KMS-11 (cell line): ENCODE data around the gene PRXL2B.

Experiments
- H2AFZ ChIP-seq: fragments of 200-600 bp; sonication (generic); 2 replicates; pipeline ENCODE4 v1.6.1; 2016; ENCODE audit warnings: antibody characterized with exemption, mixed run types, low read depth
- H3K27ac ChIP-seq: fragments of 200-600 bp; sonication (generic); 2 replicates; pipeline ENCODE4 v1.6.1; 2016; ENCODE audit warnings: mild to moderate bottlenecking, mixed run types
- H3K27me3 ChIP-seq: fragments of 200-600 bp; sonication (generic); 2 replicates; pipeline ENCODE4 v1.6.1; 2017; ENCODE audit warnings: mild to moderate bottlenecking, low read depth, mixed run types, moderate library complexity; ENCODE audit not compliant: insufficient read depth
- H3K36me3 ChIP-seq: fragments of 200-600 bp; sonication (generic); 2 replicates; pipeline ENCODE4 v1.6.1; 2017; ENCODE audit warnings: mild to moderate bottlenecking, mixed run types; ENCODE audit not compliant: insufficient read depth
- H3K4me1 ChIP-seq: fragments of 200-600 bp; sonication (generic); 2 replicates; pipeline ENCODE4 v1.6.1; 2016; ENCODE audit warnings: mild to moderate bottlenecking, low read depth, mixed run types; ENCODE audit not compliant: poor library complexity, severe bottlenecking
- H3K4me2 ChIP-seq: fragments of 200-600 bp; sonication (generic); 2 replicates; pipeline ENCODE4 v1.7.0; 2016; ENCODE audit warnings: mild to moderate bottlenecking, mixed run types
- H3K4me3 ChIP-seq: fragments of 200-600 bp; sonication (generic); IDR thresholded peaks from 2 replicates; pipeline ENCODE4 v1.6.1; 2017; ENCODE audit warnings: low read depth, low read length, mixed read lengths; ENCODE audit not compliant: insufficient read depth
- H3K79me2 ChIP-seq: fragments of 200-600 bp; sonication (generic); 2 replicates; pipeline ENCODE4 v1.6.1; 2016; ENCODE audit warnings: low read depth, mixed run types; ENCODE audit not compliant: insufficient read depth
- H3K9ac ChIP-seq: fragments of 200-600 bp; sonication (generic); 2 replicates; pipeline ENCODE4 v1.6.1; 2016; ENCODE audit warnings: mild to moderate bottlenecking, mixed run types
- H4K20me1 ChIP-seq: fragments of 200-600 bp; sonication (generic); 2 replicates; pipeline ENCODE4 v1.6.1; 2016; ENCODE audit warnings: mild to moderate bottlenecking, mixed run types; ENCODE audit not compliant: insufficient read depth
- CTCF ChIP-seq: fragments of 200-600 bp; sonication (generic); conservative IDR thresholded peaks from 2 replicates; pipeline ENCODE4 v1.6.1; 2017; ENCODE audit warnings: low read depth, mild to moderate bottlenecking, antibody characterized with exemption, low read length, moderate library complexity, mixed read lengths

The PRXL2B gene

GRCh38 chr1:2629627-2630497 lies 43.3 kb downstream of the PRXL2B start:
- Histone ChIP-seq H4K20me1 (no peaks in the 10 kb centered on the region), H3K4me2 (no peak overlapping the region), H3K9ac (no peak overlapping the region), H3K27me3 (peaks cover 32% of the 10 kb centered on the region), H2AFZ (no peak overlapping the region), H3K27ac (no peak overlapping the region), H3K4me3 (no peak overlapping the region), H3K79me2 (no peaks in the 10 kb centered on the region), H3K4me1 (no peaks in the 10 kb centered on the region), H3K36me3 (no peaks in the 10 kb centered on the region)
- no peak for TF ChIP-seq CTCF

GRCh38 chr1:2630498-2631135 lies 44.0 kb downstream of the PRXL2B start:
- H3K4me2 ChIP-seq, result no peak overlapping the region
- no peaks in the 10 kb centered on the region for H3K4me1 ChIP-seq
- no peaks in the 10 kb centered on the region for H3K79me2 ChIP-seq
- no peak overlapping the region for H3K27ac ChIP-seq
- no peaks in the 10 kb centered on the region for H3K36me3 ChIP-seq
- H3K27me3 ChIP-seq, result peaks cover 26% of the 10 kb centered on the region
- H3K4me3 ChIP-seq, result no peak overlapping the region
- TF ChIP-seq CTCF, result no peak
- H4K20me1 ChIP-seq, result no peaks in the 10 kb centered on the region
- no peak overlapping the region for H3K9ac ChIP-seq
- H2AFZ ChIP-seq, result no peak overlapping the region

GRCh38 chr1:2631136-2632050 lies 44.8 kb downstream of the PRXL2B start:
- H3K27me3 ChIP-seq, result peaks cover 26% of the 10 kb centered on the region
- H3K27ac ChIP-seq, result no peak overlapping the region
- H4K20me1 ChIP-seq, result no peaks in the 10 kb centered on the region
- no peaks in the 10 kb centered on the region for H3K4me1 ChIP-seq
- no peaks in the 10 kb centered on the region for H3K36me3 ChIP-seq
- H3K4me2 ChIP-seq, result no peak overlapping the region
- no peak overlapping the region for H3K4me3 ChIP-seq
- TF ChIP-seq CTCF, result no peak
- no peak overlapping the region for H3K9ac ChIP-seq
- no peaks in the 10 kb centered on the region for H3K79me2 ChIP-seq
- no peak overlapping the region for H2AFZ ChIP-seq

GRCh38 chr1:2632051-2632430 lies 45.5 kb downstream of the PRXL2B start:
- no peak overlapping the region for H3K27ac ChIP-seq
- peaks cover 26% of the 10 kb centered on the region for H3K27me3 ChIP-seq
- no peak overlapping the region for H2AFZ ChIP-seq
- no peaks in the 10 kb centered on the region for H3K36me3 ChIP-seq
- H3K79me2 ChIP-seq, result no peaks in the 10 kb centered on the region
- no peak overlapping the region for H3K9ac ChIP-seq
- no peaks in the 10 kb centered on the region for H4K20me1 ChIP-seq
- H3K4me1 ChIP-seq, result no peaks in the 10 kb centered on the region
- no peak overlapping the region for H3K4me3 ChIP-seq
- no peak for TF ChIP-seq CTCF
- no peak overlapping the region for H3K4me2 ChIP-seq
